GOT3 (cell line): ENCODE measurements around the gene GMDS.
A peak's percentile ranks its signal among the peaks of the same experiment; 100 is the strongest.

Experiments used
- DNase-seq: peaks from one replicate; lab custom pipeline; 2025; ENCODE audit warnings: mixed read lengths; lab: John Stamatoyannopoulos, UW

Gene GMDS

GRCh38 chr6:2245103-2245876, at the start of gene GMDS:
TSS of gene GMDS (minus strand) at chr6:2245605.
- peak; percentile 50 for DNase-seq

GRCh38 chr6:2285510-2285909, 40.1 kb upstream of the GMDS start:
- no peak for DNase-seq

- no peak for DNase-seq
Measured at GRCh38 chr6:2275892-2276242, 30.5 kb upstream of the GMDS start.

GRCh38 chr6:2274981-2275891, 29.8 kb upstream of the GMDS start:
- DNase-seq: no peak

GRCh38 chr6:2272696-2273095, 27.3 kb upstream of the GMDS start:
- DNase-seq: no peak

GRCh38 chr6:2270054-2270453, 24.6 kb upstream of the GMDS start:
- no peak for DNase-seq

- no peak for DNase-seq
Measured at GRCh38 chr6:2266841-2267240, 21.4 kb upstream of the GMDS start.

- DNase-seq: no peak
Measured at GRCh38 chr6:2266031-2266795, 20.8 kb upstream of the GMDS start.

GRCh38 chr6:2264932-2265331, 19.5 kb upstream of the GMDS start:
- DNase-seq: no peak

- DNase-seq: no peak
Measured at GRCh38 chr6:2263896-2264295, 18.5 kb upstream of the GMDS start.

GRCh38 chr6:2259574-2259973, 14.2 kb upstream of the GMDS start:
- DNase-seq: no peak

- DNase-seq: no peak
Measured at GRCh38 chr6:2259002-2259494, 13.6 kb upstream of the GMDS start.

- DNase-seq: no peak
Measured at GRCh38 chr6:2258112-2258511, 12.7 kb upstream of the GMDS start.

GRCh38 chr6:2257363-2257762, 12.0 kb upstream of the GMDS start:
- no peak for DNase-seq

GRCh38 chr6:2254747-2255146, 9.3 kb upstream of the GMDS start:
- no peak for DNase-seq

GRCh38 chr6:2249126-2249525, 3.7 kb upstream of the GMDS start:
- no peak for DNase-seq

- no peak for DNase-seq
Measured at GRCh38 chr6:2247664-2248063, 2.3 kb upstream of the GMDS start.

- no peak for DNase-seq
Measured at GRCh38 chr6:2245877-2246863, 765 bp upstream of the GMDS start.

- DNase-seq: no peak
Measured at GRCh38 chr6:2244261-2245102, 923 bp downstream of the GMDS start.

- DNase-seq: no peak
Measured at GRCh38 chr6:2242311-2242710, 3.1 kb downstream of the GMDS start.
